ENCODE results near the gene TAB2.

- TF ChIP-seq CTCF (IDR thresholded peaks at IDR 0.05) = no peak
- no peak for TF ChIP-seq EZH2 (IDR thresholded peaks at IDR 0.05; ENCODE audit: borderline replicate concordance, insufficient read depth, low read depth, low read length, poor library complexity, severe bottlenecking)
These were observed 116.4 kb downstream of the TAB2 start for GRCh38 chr6:149433881-149434280.
